ENCODE results near the gene PTGDR2.

PTGDR2 gene

DNA sequence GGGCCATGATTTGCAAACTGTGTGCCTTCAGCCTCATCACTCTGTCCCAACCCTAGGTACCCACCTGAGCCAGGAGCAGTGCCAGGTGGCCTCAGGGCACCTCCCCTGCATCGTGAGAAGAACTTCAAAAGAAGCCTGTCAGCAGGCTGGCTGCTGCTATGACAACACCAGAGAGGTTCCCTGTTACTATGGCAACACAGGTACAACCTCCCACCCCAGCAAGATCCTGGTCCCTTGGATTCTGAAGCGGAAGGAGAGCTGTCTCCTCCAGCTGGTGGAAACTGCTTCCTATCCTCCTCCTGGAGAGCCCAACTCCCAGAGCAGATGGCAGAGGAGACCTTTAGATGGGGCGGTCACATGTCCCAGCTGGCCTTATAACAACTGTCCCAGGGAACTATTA is 14.5 kb upstream of the PTGDR2 start:
- no peak for TF ChIP-seq TAF1 (IDR thresholded peaks at IDR 0.05; ENCODE audit: low read depth)
- no peak for TF ChIP-seq EGR1 (IDR thresholded peaks at IDR 0.05)
- no peak for TF ChIP-seq TEAD4 (IDR thresholded peaks at IDR 0.05)
- TF ChIP-seq, protein P1, sequence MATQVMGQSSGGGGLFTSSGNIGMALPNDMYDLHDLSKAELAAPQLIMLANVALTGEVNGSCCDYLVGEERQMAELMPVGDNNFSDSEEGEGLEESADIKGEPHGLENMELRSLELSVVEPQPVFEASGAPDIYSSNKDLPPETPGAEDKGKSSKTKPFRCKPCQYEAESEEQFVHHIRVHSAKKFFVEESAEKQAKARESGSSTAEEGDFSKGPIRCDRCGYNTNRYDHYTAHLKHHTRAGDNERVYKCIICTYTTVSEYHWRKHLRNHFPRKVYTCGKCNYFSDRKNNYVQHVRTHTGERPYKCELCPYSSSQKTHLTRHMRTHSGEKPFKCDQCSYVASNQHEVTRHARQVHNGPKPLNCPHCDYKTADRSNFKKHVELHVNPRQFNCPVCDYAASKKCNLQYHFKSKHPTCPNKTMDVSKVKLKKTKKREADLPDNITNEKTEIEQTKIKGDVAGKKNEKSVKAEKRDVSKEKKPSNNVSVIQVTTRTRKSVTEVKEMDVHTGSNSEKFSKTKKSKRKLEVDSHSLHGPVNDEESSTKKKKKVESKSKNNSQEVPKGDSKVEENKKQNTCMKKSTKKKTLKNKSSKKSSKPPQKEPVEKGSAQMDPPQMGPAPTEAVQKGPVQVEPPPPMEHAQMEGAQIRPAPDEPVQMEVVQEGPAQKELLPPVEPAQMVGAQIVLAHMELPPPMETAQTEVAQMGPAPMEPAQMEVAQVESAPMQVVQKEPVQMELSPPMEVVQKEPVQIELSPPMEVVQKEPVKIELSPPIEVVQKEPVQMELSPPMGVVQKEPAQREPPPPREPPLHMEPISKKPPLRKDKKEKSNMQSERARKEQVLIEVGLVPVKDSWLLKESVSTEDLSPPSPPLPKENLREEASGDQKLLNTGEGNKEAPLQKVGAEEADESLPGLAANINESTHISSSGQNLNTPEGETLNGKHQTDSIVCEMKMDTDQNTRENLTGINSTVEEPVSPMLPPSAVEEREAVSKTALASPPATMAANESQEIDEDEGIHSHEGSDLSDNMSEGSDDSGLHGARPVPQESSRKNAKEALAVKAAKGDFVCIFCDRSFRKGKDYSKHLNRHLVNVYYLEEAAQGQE (IDR thresholded peaks at IDR 0.05; ENCODE audit: low read depth), result no peak
- TF ChIP-seq RAD21 (IDR thresholded peaks at IDR 0.05; ENCODE audit: low read depth), result no peak
- no peak for TF ChIP-seq YY1 (IDR thresholded peaks at IDR 0.05; ENCODE audit: low read depth)
- no peak for TF ChIP-seq CEBPB (IDR thresholded peaks at IDR 0.05)
- TF ChIP-seq, protein P2, sequence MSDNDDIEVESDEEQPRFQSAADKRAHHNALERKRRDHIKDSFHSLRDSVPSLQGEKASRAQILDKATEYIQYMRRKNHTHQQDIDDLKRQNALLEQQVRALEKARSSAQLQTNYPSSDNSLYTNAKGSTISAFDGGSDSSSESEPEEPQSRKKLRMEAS (IDR thresholded peaks at IDR 0.05), result no peak
- TF ChIP-seq TCF12 (IDR thresholded peaks at IDR 0.05; ENCODE audit: low read depth), result no peak
- TF ChIP-seq ZBTB7A (IDR thresholded peaks at IDR 0.05; ENCODE audit: low read depth), result no peak
- TF ChIP-seq, protein P3, sequence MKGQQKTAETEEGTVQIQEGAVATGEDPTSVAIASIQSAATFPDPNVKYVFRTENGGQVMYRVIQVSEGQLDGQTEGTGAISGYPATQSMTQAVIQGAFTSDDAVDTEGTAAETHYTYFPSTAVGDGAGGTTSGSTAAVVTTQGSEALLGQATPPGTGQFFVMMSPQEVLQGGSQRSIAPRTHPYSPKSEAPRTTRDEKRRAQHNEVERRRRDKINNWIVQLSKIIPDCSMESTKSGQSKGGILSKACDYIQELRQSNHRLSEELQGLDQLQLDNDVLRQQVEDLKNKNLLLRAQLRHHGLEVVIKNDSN (IDR thresholded peaks at IDR 0.05), result no peak
- TF ChIP-seq NFIC (IDR thresholded peaks at IDR 0.05), result no peak
- TF ChIP-seq EP300 (IDR thresholded peaks at IDR 0.05; ENCODE audit: borderline replicate concordance), result no peak

DNA sequence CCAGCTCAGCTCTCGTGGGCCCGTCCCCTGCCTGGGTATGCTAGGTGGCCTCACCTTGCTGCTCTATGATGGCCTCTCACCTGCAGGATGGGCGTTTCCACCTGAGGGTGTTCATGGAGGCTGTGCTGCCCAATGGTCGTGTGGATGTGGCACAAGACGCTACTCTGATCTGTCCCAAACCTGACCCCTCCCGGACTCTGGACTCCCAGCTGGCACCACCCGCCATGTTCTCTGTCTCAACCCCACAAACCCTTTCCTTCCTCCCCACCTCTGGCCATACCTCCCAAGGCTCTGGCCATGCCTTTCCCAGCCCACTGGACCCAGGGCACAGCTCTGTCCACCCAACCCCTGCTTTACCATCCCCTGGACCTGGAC is 13.7 kb upstream of the PTGDR2 start:
- no peak for TF ChIP-seq EP300 (IDR thresholded peaks at IDR 0.05; ENCODE audit: borderline replicate concordance)
- TF ChIP-seq, protein P1 (IDR thresholded peaks at IDR 0.05; ENCODE audit: low read depth), result no peak
- TF ChIP-seq, protein P2 (IDR thresholded peaks at IDR 0.05), result no peak
- no peak for TF ChIP-seq NFIC (IDR thresholded peaks at IDR 0.05)
- no peak for TF ChIP-seq CREB1 (IDR thresholded peaks at IDR 0.05; ENCODE audit: low read depth)
- TF ChIP-seq FOXM1 (IDR thresholded peaks at IDR 0.05; ENCODE audit: borderline replicate concordance, low read depth), result no peak
- TF ChIP-seq, protein P3 (IDR thresholded peaks at IDR 0.05), result no peak
- no peak for TF ChIP-seq CEBPB (IDR thresholded peaks at IDR 0.05)
- no peak for TF ChIP-seq YY1 (IDR thresholded peaks at IDR 0.05; ENCODE audit: low read depth)
- no peak for TF ChIP-seq EGR1 (IDR thresholded peaks at IDR 0.05)
- TF ChIP-seq RAD21 (IDR thresholded peaks at IDR 0.05; ENCODE audit: low read depth), result no peak
- no peak for TF ChIP-seq TAF1 (IDR thresholded peaks at IDR 0.05; ENCODE audit: low read depth)

DNA sequence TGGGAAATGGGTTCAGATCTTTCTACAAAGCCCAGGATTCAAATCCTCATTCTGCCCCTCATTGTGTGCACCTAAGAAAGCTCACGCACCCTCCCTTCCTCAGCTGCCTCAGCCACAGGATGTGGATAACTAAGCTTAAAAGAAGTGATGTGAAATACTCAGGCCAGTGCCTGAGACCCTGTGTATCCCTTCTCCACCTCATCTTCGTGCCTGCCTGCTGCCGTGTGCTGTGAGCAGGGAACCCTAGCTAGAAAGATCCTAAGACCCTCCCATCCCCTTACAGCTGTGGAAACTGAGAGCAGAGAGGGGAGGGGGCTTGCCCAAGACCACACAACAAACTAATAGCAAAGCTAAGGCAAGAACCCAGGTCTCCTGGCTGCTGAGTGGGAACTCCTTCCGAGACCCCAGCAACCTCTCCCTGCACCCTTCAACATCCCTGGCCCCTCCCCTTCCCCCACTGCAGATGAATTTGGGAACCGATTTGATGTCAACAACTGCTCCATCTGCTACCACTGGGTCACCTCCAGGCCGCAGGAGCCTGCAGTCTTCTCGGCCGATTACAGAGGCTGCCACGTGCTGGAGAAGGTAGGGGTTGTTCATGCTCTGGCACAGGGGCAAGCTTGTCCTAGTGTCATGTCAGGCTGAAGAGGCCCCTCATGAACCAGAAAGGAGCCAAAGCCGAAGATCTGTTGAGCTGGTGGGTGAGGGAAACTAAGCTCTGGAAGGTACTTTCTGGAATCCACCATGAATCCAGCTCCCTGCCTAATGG is 13.1 kb upstream of the PTGDR2 start:
- TF ChIP-seq EP300 (IDR thresholded peaks at IDR 0.05; ENCODE audit: borderline replicate concordance) (no peak), FOXM1 (IDR thresholded peaks at IDR 0.05; ENCODE audit: borderline replicate concordance, low read depth) (no peak), ZBTB7A (IDR thresholded peaks at IDR 0.05; ENCODE audit: low read depth) (no peak), EGR1 (IDR thresholded peaks at IDR 0.05) (no peak)

DNA sequence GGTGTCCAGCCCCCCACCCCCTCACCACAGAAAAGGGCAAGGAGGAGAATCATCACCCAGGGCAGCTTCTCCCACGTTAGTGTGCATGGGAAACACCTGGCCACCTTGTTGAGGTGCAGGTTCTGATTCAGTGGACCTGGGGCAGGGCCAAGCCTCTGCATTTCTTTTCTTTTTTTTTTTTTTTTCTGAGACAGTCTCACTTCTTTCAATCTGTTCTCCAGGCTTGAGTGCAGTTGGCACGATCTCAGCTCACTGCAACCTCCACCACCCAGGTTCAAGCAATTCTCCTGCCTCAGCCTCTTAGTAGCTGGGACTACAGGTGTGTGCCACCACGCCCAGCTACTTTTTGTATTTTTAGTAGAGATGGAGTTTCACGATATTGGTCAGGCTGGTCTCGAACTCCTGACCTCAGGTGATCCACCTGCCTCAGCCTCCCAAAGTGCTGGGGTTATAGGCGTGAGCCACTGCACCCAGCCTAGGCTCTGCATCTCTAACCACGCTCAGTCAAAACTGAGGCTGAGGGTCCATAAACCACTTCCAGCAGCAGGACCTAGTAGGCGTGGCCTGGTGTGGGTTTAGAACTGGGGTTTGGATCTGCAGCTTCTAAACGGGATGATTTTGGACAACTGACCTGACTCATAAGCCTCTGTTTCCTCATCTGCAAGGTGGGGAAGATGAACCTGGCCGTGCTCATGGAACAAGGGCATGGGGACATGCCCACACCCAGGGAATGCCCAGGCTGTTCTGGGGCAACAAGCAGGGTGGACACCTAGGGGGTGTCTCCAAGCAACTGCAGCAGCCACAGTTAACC is 12.3 kb upstream of the PTGDR2 start:
- no peak for TF ChIP-seq FOXM1 (IDR thresholded peaks at IDR 0.05; ENCODE audit: borderline replicate concordance, low read depth)
- no peak for TF ChIP-seq RAD21 (IDR thresholded peaks at IDR 0.05; ENCODE audit: low read depth)
- TF ChIP-seq TAF1 (IDR thresholded peaks at IDR 0.05; ENCODE audit: low read depth), result no peak
- TF ChIP-seq, protein P3 (IDR thresholded peaks at IDR 0.05), result no peak
- no peak for TF ChIP-seq EP300 (IDR thresholded peaks at IDR 0.05; ENCODE audit: borderline replicate concordance)
- TF ChIP-seq CEBPB (IDR thresholded peaks at IDR 0.05), result no peak
- TF ChIP-seq YY1 (IDR thresholded peaks at IDR 0.05; ENCODE audit: low read depth), result no peak
- TF ChIP-seq, protein P2 (IDR thresholded peaks at IDR 0.05), result no peak
- no peak for TF ChIP-seq NFIC (IDR thresholded peaks at IDR 0.05)
- TF ChIP-seq TEAD4 (IDR thresholded peaks at IDR 0.05), result no peak
- no peak for TF ChIP-seq CREB1 (IDR thresholded peaks at IDR 0.05; ENCODE audit: low read depth)
- TF ChIP-seq EGR1 (IDR thresholded peaks at IDR 0.05), result no peak
- TF ChIP-seq TCF12 (IDR thresholded peaks at IDR 0.05; ENCODE audit: low read depth), result no peak
- no peak for TF ChIP-seq ZBTB7A (IDR thresholded peaks at IDR 0.05; ENCODE audit: low read depth)
- TF ChIP-seq, protein P1 (IDR thresholded peaks at IDR 0.05; ENCODE audit: low read depth), result no peak
